HG03066 (cell line): ENCODE results near the gene NAA16.
"Not testable (repeated sequence)": the region's sequence is repeated elsewhere in the genome, so short reads cannot be mapped to it uniquely, and the experiment has no call there.

Source experiments
- ATAC-seq: cut with Tn5 transposase; IDR thresholded peaks from one replicate; pipeline ENCODE4 v1.9.1; 2021; ENCODE audit warnings: low read depth; ENCODE audit not compliant: unreplicated experiment

Gene NAA16

DNA sequence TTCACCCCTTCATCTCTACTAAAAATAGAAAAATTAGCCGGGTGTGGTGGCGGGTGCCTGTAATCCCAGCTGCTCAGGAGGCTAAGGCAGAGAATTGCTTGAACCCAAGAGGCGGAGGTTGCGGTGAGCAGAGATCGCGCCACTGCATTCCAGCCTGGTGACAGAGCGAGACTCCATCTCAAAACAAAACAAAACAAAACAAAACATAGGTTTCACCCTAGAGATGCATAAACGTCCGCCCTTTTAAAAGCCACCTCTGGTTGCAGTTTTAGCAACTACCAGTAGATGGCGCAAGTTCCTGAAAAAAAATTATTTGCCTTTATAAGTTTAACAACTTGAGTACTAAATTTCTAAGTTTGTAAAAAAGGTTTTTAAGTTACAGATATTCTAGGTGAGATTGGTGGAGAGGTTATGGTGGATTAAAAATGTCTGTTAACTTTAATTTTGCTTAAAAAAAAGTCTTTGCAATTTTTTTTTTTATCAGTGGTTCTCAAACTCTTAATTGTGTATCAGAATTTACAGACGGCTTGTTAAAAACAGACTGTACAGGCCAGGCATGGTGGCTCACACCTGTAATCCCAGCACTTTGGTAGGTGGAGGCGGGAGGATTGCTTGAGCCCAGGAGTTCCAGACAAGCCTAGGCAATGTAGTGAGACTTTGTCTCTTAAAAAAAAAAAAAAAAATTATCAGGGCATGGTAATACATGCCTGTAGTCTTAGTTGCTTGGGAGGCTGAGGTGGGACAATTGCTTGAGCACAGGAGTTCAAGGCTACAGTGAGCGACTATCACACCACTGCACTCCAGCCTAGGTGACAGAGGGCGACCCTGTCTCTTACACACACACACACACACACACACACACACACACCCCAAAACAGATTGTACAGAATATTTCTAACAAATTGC lies 42.1 kb downstream of the NAA16 start:
- no peak for ATAC-seq

DNA sequence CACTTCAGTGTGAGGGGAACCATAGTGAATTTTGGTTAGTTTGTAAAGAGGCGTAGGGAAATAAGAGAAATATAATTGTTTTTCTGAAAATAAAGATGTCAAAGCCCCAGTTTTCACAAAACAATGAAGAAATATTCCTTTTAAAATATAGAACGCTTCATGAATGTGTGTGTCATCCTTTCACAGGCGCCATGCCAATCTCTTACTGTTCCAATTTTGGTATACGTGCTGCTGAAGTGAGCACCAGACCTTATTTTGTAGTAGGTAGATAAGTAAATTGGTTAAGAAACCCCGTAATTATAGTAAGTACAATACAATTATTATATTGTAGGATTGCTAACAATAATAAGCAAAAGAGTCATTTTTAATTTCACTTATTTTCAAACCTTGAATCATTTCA lies 43.3 kb downstream of the NAA16 start:
- no peak for ATAC-seq

DNA sequence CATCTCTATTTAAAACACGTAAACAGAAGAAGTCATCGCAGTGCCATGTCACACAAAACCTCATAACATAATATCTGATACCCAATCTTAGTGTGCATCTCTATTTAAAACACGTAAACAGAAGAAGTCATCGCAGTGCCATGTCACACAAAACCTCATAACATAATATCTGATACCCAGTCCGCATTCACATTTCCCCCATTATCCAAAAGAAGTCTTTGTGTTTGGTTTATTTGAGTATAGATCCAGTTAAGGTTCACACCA lies 45.2 kb downstream of the NAA16 start:
- ATAC-seq = not testable (repeated sequence)

DNA sequence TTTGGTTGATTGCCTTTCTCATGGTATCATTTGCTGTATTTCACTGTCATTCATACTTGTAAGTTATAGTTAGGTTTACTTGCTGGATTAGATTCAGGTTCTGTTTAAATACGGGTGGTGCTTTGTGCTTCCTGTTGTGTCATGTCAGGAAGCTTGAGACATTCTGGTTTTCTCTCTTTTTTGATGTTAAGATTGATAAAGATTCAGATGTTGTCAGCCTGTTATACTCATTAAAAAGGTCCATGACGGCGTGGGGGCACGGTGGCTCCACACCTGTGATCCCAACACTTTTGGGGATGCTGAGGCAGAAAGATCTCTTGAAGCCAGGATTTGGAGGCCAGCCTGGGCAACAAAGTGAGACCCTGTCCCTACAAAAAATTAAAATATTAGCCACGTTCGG lies 45.7 kb downstream of the NAA16 start:
- no peak for ATAC-seq

DNA sequence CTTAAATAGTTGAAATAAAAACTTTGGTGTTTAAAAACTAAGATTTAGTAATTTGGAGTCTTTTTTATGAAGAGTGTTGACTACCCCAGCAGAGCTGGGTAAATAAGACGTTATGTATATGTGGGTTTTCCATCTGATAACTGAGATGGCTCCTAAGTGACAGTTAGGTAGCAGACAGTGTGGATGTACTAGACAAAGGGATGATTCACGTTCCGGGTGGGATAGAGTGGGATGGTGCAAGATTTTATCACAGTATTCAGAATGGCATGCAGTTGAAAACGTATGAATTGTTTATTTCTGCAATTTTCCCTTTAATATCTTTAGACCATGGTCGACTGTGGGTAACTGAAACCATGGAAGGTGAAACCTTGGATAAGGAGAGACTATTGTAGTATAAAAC lies 50.4 kb downstream of the NAA16 start:
- no peak for ATAC-seq

DNA sequence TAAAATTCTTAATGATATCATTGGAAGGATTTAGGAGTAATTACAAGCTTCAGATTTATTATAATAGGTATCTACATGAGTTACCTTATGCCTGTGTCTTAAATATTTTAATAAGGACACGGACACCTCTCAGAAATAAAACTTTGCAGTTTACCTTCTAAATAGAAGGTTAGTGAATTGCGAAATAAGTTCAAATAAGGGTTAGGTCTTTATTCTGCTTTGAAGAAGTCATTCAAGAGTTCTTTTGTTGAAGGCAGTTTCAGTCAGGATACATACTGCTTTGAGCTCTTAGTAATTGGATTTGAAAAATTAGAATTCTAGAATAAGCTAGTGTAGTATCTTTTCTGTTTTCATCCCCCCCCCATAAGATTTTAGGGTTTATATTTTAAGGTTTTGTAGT lies 53.0 kb downstream of the NAA16 start:
- no peak for ATAC-seq

DNA sequence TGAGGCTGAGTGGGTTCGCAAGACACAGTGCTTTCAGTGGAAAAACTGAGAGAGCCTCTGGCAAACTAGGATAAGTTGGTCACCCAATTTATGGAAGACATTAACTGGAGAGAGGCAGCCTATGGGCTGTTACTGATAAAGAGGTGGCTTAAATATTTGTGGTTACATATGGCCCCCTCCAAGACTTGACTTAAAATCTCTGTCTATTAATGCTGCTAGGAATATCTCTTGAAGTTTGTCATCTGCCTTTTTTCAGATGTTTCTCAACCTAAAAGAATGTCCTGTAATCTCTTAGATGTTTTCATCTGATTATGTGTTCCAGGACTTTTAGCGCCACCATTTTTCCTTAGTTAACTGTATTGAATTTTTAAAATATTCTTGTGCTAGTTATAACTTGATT lies 54.6 kb downstream of the NAA16 start:
- ATAC-seq = no peak

DNA sequence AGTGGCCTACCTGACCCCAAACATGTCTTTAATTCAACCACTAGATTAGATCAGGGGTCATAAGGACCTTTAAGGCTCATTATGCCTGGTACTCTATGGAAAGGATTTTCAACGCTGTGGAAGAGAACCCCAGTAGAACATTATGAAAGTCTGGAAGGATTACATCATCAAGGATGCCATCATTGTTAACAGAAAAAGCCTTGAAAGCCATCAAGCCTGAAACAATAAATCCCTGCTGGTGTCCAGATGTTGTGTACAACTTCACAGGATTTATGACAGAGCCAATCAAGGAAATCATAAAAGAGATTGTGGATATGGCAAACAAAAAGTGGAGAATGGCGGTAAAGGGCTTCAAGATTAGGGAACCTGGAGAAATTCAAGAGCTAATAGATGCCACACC lies 59.7 kb downstream of the NAA16 start:
- ATAC-seq = no peak

DNA sequence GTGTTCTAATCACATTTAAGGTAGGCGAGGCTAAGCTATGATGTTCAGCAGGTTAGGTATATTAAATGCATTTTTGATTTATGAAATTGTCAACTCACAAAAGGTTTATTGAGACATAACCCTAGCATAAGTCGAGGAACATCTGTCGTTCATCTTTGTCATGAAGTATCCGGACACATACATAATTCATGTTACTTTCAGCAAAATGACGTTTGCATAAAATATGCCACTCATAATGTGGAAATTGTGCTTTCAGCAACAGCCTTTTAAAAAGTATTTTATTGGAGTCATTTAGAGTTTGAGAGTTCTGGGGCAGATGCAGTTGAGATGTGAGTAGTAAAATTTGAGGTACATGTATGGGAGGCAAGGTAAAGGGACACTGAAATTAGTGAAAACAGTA lies 66.4 kb downstream of the NAA16 start:
- ATAC-seq = no peak

DNA sequence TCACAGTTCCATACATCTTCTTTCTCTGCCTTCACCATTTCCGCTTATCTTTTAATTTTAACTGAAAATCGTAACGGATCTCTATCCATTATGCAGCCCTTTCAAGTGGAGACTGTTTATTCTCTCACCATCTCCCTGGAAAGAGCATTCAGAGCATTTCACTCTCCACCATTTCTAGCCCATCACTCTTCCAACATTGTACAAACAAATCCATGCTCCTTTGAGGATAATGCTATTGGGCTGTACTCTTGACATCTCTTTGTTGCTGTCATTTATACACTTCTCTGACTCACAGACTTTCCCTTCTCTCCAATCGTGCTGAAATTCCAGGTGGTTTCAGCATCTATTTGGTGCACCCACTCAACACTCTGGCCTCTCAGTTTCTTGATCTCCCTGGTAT lies 71.4 kb downstream of the NAA16 start:
- ATAC-seq = no peak

DNA sequence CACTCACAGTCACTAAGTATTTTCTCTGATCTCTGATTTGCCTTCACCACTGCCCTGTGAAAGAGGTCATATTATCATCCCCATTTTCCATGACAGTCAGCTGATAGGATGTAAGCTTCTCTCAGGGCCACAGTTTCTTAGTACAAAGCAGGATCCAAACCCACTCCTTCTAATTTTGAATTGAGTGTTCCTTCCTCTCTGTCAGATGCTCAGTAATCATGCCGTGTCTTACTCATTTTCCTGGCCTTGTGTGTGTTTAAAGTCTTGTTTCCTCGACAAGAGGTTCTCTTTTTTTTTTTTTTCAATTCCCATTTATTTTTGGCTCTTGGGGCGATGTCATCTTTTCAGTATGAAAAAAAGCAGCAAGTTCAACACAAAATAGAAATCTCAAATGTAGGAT lies 72.3 kb downstream of the NAA16 start:
- no peak for ATAC-seq

DNA sequence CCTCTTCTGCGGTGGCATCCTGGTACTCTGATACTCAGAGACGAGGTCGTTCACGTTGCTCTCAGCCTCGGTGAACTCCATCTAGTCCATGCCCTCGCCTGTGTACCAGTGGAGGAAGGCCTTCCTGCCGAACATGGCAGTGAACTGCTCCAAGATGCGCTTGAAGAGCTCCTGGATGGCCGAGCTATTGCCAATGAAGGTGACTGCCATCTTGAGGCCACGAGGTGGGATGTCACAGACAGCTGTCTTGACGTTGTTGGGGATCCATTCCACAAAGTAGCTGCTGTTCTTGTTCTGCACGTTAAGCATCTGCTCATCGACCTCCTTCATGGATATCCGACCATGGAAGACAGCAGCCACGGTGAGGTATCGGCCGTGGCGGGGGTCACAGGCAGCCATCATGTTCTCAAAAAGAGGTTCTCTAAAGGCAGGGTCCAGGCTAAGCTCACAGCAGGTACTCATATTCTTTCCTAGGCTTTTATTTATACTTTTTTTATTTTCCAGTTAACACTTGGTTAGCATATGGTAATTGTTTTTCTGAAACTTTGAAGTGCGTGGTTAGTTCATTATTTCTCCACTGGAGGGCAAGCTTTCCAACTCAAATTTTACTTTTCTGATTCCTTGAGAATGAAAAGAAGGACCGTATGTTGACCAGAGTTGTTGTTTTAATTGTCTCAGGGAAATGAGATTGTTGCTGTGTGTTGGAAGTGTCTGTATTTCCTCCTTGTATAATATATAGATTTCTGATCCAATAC lies 73.9 kb downstream of the NAA16 start:
- no peak for ATAC-seq

DNA sequence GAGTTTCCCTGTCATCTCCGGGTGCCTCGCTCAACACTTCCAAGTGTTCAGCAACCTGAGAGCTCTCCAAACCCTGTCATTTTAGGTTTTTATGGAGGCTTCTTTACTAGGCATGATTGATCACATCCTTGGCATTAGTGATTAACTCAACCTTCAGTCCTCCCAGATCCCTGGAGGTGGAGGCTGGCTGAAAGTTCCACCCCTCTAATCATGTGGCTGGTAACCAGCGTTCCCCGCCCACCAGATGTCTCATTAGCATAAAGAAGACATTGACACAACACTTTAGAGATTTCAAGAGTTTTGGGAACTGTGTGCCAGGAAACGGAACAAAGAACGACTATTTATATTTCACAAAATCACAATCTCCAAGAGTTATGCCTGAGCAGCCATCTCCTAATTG lies 75.1 kb downstream of the NAA16 start:
- ATAC-seq = no peak

DNA sequence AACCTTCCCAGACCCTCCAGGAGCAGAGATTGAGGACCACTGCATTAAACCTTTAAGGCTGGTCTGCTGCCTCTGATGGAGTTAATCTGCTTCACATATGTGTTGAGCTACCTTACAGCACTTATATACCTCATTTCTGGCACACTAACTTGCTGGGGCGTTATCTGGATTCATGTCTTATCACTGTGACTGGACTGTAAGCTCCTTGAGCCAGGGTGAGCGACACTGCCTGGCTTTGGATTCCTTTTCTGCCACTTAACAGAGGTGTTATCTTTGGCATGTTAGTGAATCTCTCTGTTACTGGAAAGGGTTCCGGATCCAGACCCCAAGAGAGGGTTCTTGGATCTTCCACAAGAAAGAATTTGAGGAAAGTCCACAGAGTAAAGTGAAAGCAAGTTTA lies 76.5 kb downstream of the NAA16 start:
- ATAC-seq = no peak

DNA sequence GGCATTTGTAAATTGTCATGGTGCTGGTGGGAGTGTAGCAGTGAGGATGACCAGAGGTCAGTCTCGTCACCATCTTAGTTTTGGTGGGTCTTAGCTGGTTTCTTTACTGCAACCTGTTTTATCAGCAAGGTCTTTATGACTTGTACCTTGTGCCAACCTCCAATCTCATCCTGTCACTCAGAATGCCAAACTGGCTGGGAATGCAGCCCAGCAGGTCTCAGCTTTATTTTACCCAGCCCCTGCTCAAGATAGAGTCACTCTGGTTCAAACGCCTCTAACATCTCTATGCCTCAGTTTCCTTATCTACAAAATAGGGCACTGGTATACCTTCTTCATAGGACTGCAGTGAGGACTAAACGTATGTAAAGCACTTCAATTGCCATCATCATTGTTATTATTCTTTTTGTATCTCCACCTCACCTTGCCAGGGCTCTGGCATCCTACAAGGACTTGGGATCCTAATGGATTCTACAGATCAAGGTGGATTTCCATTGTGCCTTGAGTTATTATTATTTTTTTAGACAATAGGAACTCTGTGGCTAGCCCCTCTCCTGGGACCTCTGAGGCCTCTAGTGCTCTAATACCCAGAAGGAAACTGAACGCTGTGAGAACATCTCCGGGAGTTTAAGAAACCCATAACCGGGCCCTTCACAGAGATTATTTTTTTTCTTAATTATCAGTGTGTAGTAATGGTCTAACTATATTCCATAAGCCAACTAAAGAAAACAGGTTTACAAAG lies 77.2 kb downstream of the NAA16 start:
- ATAC-seq = no peak

DNA sequence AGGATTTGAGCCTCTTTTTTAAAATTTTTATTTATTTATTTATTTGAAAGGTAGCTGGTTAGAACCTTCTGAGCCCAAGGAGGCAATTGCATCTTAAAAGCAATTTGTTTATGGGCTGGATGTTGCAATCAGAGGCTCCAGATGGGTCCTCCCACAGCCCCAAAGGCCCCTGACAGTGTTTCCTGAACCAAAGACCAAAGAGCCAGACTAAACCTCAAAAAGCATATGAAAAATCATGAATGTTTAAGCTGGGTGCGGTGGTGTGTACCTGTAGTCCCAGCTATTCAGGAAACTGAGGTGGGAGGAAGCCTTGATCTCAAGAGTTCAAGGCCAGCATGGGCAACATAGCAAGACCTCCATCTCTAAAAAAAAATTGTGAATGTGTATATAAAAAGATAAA lies 78.5 kb downstream of the NAA16 start:
- ATAC-seq = no peak

DNA sequence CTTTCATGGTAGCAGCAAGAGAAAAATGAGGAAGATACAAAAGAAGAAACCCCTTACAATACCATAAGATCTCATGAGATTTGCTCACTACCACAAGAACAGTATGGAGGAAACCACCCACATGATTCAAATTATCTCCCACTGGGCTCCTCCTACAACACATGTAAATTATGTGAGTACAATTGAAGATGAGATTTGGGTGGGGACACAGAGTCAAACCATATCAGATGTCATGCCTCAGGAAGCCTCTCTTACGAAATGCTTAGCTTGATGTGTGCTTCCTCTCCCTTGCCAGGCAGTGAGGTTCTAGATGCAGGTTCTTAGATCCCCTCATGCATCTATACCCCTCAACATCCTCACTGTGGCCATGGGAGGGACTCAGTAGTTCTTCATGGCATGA lies 83.1 kb downstream of the NAA16 start:
- no peak for ATAC-seq

DNA sequence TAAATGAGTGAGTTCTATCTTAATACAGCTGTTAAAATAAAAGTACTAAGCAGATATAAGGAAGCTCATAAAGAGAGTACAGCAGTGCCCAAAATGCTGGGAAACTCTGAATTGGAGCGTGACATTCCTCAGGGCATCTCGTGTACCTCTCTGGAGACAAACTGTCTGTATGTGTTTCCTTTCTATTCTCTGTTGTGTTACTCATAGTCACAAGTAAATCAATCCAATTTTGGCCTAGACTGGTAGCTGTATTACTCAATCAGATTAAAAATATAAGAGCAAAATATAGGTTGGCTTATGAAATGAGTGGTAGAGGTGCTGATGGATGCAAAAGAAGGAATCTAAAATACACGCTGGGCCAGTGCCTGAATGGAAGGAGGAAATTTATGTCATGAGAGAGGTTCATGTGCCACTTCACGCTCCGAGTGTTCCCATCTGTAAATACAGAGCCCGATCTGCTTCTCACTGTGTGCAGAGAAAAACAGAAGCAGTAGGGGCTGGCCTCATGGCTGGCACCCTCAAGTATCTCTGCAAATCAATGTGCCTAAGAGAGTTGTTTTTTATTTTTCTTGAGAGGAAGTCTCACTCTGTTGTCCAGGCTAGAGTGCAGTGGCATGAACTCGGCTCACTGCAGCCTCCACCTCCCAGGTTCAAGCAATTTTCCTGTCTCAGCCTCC lies 87.6 kb downstream of the NAA16 start:
- ATAC-seq = no peak

DNA sequence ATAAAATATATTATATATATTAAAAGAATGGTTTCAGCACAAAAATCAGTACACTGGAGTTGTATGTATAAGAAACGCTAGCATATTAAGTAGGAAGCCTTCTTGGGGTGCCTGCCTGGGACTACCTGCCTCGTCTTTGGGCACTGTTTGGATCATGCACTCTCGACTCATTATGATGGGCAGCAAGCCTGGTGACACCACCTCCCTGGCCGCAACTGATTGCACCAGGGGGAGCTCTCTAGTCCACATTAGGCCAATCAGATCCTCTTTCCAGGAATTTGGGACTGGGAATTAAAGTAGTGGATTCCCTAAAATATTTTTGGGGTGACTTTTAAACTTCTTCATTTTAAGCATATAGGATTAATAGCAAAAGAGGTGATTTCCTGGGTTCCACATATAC lies 90.3 kb downstream of the NAA16 start:
- ATAC-seq = no peak

DNA sequence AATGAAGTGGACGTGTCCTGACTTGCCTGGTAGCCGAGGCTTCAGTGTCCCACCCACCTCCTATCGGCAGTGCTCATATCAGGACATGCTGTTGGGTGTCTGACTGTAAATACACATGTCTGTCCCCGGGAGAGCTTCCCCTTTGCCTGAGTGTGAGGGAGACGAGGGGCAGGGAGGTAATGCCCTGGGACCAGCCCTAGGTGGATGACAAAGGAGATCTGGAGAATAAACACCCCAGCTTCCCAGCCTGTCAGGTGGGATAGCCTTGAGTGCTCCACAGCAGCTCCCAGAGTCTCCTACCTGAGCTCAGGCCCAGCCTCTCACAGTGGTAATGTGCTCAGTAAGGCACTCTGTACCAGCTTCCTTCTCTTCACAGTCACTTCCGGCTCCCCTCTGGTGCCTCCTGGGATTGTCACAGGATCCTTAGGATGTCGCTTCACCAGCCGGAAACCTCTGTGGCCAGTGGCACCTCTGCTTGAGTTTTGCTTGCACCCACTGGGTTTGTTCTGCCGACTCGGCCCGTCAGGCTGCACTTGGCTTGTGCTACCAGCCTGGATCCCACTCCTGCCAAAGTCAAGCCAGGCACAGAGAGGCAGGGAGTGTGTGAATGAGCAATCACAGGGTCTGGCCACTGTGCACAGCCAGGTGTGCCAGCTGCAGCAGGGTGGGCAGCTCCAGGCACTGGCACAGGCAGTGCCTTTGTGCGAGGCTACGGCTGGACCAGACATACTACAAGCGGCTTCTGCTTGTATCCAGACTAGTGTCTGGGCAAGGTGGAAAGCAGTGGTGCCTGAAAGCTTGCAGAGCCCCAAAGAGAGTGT lies 91.8 kb downstream of the NAA16 start:
- no peak for ATAC-seq
